Endothelial cell (in vitro differentiated cells): ENCODE measurements around the gene FHOD3. TPM values are rescaled to one million over a fixed set of nuclear protein-coding genes. Genes with fewer than 3 reads are reported as not detected.

Experiments
- DNase-seq: peaks from one replicate; pipeline ENCODE4 v3.0.0; 2021; ENCODE audit warnings: low spot score
- H3K27ac Mint-ChIP-seq: one replicate; pipeline ENCODE4 v1.8.0; 2021; ENCODE audit warnings: mixed read lengths, inconsistent platforms; ENCODE audit not compliant: unreplicated experiment
- H3K27me3 Mint-ChIP-seq: one replicate; pipeline ENCODE4 v1.8.0; 2021; ENCODE audit warnings: mild to moderate bottlenecking, moderate library complexity, mixed read lengths, inconsistent platforms; ENCODE audit not compliant: unreplicated experiment
- H3K36me3 Mint-ChIP-seq: one replicate; pipeline ENCODE4 v1.8.0; 2021; ENCODE audit warnings: mild to moderate bottlenecking, low read depth, mixed read lengths, inconsistent platforms; ENCODE audit not compliant: unreplicated experiment
- H3K4me1 Mint-ChIP-seq: one replicate; pipeline ENCODE4 v1.8.0; 2021; ENCODE audit warnings: mild to moderate bottlenecking, mixed read lengths, inconsistent platforms; ENCODE audit not compliant: unreplicated experiment
- H3K4me3 Mint-ChIP-seq: one replicate; pipeline ENCODE4 v1.8.0; 2021; ENCODE audit warnings: mild to moderate bottlenecking, mixed read lengths, inconsistent platforms; ENCODE audit not compliant: unreplicated experiment
- H3K9me3 Mint-ChIP-seq: one replicate; pipeline ENCODE4 v1.8.0; 2021; ENCODE audit warnings: mixed read lengths, inconsistent platforms; ENCODE audit not compliant: unreplicated experiment
- long read RNA-seq: library from polyadenylated mRNA; unstranded; transcript quantifications from one replicate; pipeline ENCODE4 v2.0.0, GENCODE V29; 2020; ENCODE audit not compliant: unreplicated experiment
- total RNA-seq: library from RNA; stranded (reverse); fragmentation: NEBNext Ultra II Directional; extraction: Animal tissue kit (Norgen Biotek cat#: 25700); gene quantifications from one replicate; pipeline ENCODE4 v1.2.1, GENCODE V29; 2021; ENCODE audit not compliant: unreplicated experiment
- TF ChIP-seq, protein P1 (sequence below): fragments of 200-600 bp; sonication (generic); IDR thresholded peaks from one replicate; pipeline ENCODE4 v1.5.0; 2021; ENCODE audit warnings: antibody characterized with exemption; ENCODE audit not compliant: unreplicated experiment

FHOD3 gene
- 0.67 TPM for total RNA-seq
- long read RNA-seq: 0 reads

DNA sequence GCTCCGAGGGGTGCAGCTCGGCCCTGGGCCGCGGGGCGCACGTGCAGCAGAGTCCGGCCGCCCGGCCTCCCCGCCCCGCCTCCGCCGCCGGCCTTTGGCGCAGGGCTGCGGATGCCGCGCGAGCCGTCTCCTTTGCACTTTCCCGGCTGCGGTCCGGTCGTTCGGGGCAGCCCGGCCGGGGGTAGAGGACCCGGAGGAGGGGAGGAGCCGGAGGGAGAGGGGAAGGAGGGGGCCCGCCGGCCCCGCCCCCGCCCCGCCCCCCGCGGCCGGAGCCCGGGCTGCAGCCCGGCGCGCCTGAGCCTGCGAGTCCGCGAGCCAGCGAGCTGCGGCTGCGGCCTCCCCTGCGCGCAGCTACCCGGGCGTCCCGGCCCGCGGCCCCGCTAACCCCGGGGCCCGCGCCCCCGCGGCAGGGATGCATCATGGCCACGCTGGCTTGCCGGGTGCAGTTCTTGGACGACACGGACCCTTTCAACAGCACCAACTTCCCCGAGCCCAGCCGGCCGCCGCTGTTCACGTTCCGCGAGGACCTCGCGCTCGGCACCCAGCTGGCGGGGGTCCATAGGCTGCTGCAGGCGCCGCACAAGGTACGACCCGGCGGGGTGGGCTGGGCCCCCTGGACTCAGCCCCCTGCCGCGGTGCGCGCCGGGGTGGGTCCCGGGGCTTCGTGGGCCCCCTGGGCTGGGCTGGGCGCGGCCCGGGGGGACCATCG, at the start of gene FHOD3:
Gene FHOD3, plus strand, starts transcription at position 297 of the 709 bp plus-strand sequence. Its CDS starts 123 bp downstream, at position 420.
- Mint-ChIP-seq H3K36me3 (no peaks in the 10 kb centered on the region), H3K4me3 (no peak within 1 kb of the TSS), H3K4me1 (no peaks in the 10 kb centered on the region), H3K27ac (no peak within 1 kb of the TSS), H3K9me3 (no peaks in the 10 kb centered on the region), H3K27me3 (peaks cover 5% of the 10 kb centered on the region)
- TF ChIP-seq, protein P1, sequence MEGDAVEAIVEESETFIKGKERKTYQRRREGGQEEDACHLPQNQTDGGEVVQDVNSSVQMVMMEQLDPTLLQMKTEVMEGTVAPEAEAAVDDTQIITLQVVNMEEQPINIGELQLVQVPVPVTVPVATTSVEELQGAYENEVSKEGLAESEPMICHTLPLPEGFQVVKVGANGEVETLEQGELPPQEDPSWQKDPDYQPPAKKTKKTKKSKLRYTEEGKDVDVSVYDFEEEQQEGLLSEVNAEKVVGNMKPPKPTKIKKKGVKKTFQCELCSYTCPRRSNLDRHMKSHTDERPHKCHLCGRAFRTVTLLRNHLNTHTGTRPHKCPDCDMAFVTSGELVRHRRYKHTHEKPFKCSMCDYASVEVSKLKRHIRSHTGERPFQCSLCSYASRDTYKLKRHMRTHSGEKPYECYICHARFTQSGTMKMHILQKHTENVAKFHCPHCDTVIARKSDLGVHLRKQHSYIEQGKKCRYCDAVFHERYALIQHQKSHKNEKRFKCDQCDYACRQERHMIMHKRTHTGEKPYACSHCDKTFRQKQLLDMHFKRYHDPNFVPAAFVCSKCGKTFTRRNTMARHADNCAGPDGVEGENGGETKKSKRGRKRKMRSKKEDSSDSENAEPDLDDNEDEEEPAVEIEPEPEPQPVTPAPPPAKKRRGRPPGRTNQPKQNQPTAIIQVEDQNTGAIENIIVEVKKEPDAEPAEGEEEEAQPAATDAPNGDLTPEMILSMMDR: no peak
- DNase-seq: peak; percentile 65

GRCh38 chr18:36249392-36249791, 48.1 kb upstream of the FHOD3 start:
- Mint-ChIP-seq H3K4me3 (no peak overlapping the region), H3K4me1 (no peaks in the 10 kb centered on the region), H3K27me3 (peaks cover 3% of the 10 kb centered on the region), H3K36me3 (no peaks in the 10 kb centered on the region), H3K27ac (no peak overlapping the region), H3K9me3 (no peaks in the 10 kb centered on the region)
- DNase-seq: no peak
- TF ChIP-seq, protein P1: no peak

- no peak overlapping the region for H3K27ac Mint-ChIP-seq
- no peaks in the 10 kb centered on the region for H3K36me3 Mint-ChIP-seq
- TF ChIP-seq, protein P1: no peak
- H3K27me3 Mint-ChIP-seq: peaks cover 3% of the 10 kb centered on the region
- no peak for DNase-seq
- H3K9me3 Mint-ChIP-seq: no peaks in the 10 kb centered on the region
- no peaks in the 10 kb centered on the region for H3K4me1 Mint-ChIP-seq
- no peak overlapping the region for H3K4me3 Mint-ChIP-seq
Measured at GRCh38 chr18:36250827-36251226, 46.7 kb upstream of the FHOD3 start.

DNA sequence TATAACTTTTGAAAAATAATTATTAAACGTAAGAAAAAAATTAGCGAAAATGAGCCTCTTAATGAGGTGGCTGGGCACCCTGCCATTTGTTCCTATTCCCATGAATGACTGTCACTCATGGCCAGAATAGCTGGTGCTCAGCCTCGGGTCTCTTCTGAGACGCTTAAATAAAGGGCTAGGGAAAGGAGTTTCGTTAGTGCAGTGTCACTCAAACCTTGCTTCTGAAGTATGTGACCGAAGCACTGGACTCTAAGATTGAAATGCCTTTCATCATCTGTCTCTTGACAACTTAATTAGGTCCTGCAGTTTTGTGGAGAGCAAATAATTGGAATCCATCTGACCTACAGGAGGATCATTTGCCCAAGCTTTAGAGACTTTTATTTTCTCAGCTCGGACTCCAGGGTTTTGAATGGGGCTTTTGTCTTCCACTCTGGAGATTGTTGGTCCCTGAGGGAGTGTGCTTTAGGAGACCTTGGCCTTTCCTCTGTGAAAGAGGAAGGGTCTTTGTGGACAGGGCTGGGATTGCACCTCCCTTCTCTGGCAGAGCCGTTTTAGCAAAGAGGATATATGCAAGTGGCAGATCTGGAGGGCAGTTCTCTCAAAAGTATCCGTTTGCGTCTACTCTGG, 42.3 kb upstream of the FHOD3 start:
- Mint-ChIP-seq H3K27ac (no peak overlapping the region), H3K4me1 (no peaks in the 10 kb centered on the region), H3K9me3 (no peaks in the 10 kb centered on the region), H3K4me3 (no peak overlapping the region), H3K27me3 (peaks cover 2% of the 10 kb centered on the region), H3K36me3 (no peaks in the 10 kb centered on the region)
- TF ChIP-seq, protein P1: no peak
- no peak for DNase-seq

- Mint-ChIP-seq H3K36me3 (no peaks in the 10 kb centered on the region), H3K27me3 (peaks cover 2% of the 10 kb centered on the region), H3K4me1 (no peaks in the 10 kb centered on the region), H3K9me3 (no peaks in the 10 kb centered on the region), H3K4me3 (no peak overlapping the region), H3K27ac (no peak overlapping the region)
- TF ChIP-seq, protein P1: no peak
- no peak for DNase-seq
Measured at GRCh38 chr18:36256094-36256493, 41.4 kb upstream of the FHOD3 start.
